ENCODE results near the gene CTNNBIP1.
"Not testable (repeated sequence)": the region's sequence is repeated elsewhere in the genome, so short reads cannot be mapped to it uniquely, and the experiment has no call there.

The CTNNBIP1 gene

DNA sequence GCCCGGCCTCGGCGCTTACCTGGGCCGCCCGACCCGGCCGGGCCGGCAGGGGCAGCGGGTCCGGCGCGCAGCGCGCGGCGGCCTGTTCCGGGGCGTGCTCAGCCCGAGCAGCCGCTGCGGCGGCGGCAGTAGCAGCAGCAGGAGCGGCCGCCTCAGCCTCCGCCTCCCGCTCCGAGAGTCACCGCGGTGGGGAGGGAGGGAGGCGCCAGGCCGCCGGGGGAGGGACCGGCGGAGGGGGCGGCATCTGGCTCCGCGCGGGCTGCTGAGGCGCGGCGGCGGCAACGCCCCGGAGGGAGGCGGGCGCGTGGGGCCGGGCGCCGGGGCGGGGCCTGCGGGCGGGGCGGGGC, at the start of gene CTNNBIP1:
Gene CTNNBIP1, minus strand, starts transcription at position 194 of the 347 bp plus-strand sequence. CDS start 38,205 bp downstream, outside the sequence.
- no peak for DNase-seq (ENCODE audit: low read depth in 2 of 2)

GRCh38 chr1:9957726-9958125, 47.7 kb upstream of the CTNNBIP1 start:
- DNase-seq (ENCODE audit: low read depth in 2 of 2): no peak

DNA sequence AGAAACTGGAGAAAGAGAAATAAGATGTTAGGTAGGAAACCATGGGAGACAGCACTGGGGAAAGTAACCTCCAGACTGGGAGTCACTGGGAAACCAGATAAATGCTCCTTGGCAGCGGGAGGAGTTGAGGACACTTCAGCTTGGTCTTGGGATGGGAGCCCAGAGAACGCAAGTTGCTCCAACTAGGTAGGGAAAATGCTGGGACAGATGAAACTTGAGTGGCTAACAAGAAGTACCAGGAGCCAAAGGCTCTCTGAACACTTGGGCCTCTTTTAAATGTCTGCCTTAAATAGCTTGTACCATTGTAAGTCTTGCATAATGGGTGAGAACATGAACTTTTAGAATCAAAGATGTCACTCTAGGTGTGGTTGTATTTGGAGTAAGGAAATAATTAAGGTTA, 36.2 kb upstream of the CTNNBIP1 start:
- no peak for DNase-seq (ENCODE audit: low read depth in 2 of 2)

DNA sequence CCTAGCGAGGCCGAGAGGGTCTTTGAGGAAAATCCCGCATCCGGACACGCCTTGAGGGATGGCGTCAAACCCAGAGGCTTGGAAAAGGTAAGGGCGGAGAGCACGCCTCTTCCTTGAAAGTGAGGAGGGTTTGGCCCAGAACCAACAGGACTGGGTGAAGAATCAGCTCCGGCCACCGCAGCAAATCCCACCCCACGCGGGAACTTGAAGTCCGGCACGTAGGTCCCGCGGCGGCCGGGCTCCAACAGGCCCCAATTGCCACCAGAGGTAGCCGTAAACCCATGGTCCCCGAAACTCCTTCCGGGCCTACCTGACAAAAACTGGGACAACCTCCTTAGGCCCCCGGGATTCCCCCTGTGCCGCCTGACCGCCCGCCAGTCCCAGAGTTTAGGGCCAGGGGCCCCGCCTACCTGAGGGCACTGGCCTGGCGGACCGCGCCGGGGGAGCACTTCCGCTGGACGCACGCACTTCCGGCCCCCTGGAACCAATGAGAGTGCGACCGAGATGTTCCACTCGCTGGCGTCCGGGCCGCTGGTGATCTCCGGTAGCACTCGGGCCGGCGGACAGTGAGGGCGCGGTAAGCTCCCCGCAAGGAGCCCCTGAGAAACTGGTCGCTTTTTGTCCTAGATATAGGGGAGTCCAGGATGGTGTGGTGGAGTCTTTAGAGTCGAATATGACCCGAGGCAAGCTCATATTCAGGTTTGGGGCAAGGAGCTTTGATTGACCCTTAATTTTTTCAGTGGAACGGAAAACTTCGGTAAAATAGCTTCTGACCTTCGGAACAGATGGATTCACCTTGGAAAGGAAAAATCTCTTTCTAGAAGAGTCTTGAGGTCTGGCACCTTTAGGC, 33.1 kb upstream of the CTNNBIP1 start, which contains the start of the genes LZIC and NMNAT1:
Gene LZIC, minus strand, starts transcription at position 453 of the 850 bp plus-strand sequence. CDS start 6,772 bp downstream, outside the sequence.
Gene NMNAT1, plus strand, starts transcription at position 537 of the 850 bp plus-strand sequence. CDS start 28,599 bp downstream, outside the sequence.
- DNase-seq (ENCODE audit: low read depth in 2 of 2): peak; percentile 75 to 79

DNA sequence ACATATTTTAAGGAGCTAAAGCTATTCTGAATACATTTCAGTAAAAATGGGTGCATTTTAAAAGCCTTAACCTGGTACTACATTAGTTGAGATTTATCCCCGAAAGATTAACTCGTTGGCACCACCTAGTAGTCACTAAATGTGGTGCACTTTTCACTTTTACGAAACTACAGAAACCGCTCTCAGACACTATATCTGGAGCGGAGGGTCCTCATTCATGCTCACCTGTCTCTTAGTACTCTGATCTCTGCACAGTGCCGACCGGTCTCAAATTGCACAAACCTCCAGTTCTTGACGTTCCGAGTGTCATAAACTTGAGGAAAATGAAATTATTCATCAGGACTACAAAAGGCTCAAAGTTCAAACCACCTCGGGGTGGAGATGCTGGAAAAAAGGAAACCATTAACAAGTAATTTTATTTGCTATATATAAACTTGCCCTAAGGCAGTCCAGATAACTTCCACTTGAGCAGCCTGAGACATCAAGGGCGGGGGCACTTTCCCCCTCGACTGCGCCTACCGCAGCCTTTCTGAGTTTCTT, 32.4 kb upstream of the CTNNBIP1 start:
- no peak for DNase-seq (ENCODE audit: low read depth in 2 of 2)

GRCh38 chr1:9929431-9930385, 19.6 kb upstream of the CTNNBIP1 start:
- DNase-seq (ENCODE audit: low read depth in 2 of 2): no peak

- no peak for DNase-seq (ENCODE audit: low read depth in 2 of 2)
These were observed 17.2 kb upstream of the CTNNBIP1 start for GRCh38 chr1:9927259-9927658.

- DNase-seq (ENCODE audit: low read depth in 2 of 2): no peak
These were observed 12.3 kb upstream of the CTNNBIP1 start for GRCh38 chr1:9922342-9922741.

- no peak for DNase-seq (ENCODE audit: low read depth in 2 of 2)
These were observed 10.5 kb upstream of the CTNNBIP1 start for GRCh38 chr1:9920606-9921005.

DNA sequence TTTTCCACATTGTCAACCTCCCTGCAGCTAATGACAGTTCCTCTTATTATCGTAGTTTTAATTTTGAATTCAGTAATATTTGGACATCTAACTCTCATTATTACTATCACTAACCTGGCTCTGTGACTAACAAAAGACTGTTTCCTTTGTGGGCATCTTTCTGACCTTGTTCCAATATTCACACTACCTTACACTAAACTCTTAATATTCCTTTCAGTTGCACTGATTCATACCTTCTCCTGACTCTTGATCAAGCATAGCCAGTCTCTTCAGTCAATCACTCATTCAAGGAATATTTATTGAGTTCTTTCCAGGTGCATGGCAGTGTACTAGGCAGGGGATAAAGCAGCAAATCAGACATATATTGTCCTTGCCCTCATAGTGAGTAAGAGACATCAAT, 7.8 kb upstream of the CTNNBIP1 start:
- no peak for DNase-seq (ENCODE audit: low read depth in 2 of 2)

- DNase-seq (ENCODE audit: low read depth in 2 of 2): not testable (repeated sequence)
These were observed 7.4 kb upstream of the CTNNBIP1 start for GRCh38 chr1:9917495-9917894.

GRCh38 chr1:9916452-9916851, 6.4 kb upstream of the CTNNBIP1 start:
- no peak for DNase-seq (ENCODE audit: low read depth in 2 of 2)

- no peak for DNase-seq (ENCODE audit: low read depth in 2 of 2)
These were observed 4.5 kb upstream of the CTNNBIP1 start for GRCh38 chr1:9914610-9914937.

GRCh38 chr1:9912264-9912936, 2.3 kb upstream of the CTNNBIP1 start:
- DNase-seq (ENCODE audit: low read depth in 2 of 2): no peak

- peak; percentile 100 for DNase-seq (ENCODE audit: low read depth in 2 of 2)
These were observed 532 bp upstream of the CTNNBIP1 start for GRCh38 chr1:9910423-9911178.

- DNase-seq (ENCODE audit: low read depth in 2 of 2): no peak
These were observed 629 bp downstream of the CTNNBIP1 start for GRCh38 chr1:9909234-9910046.

DNA sequence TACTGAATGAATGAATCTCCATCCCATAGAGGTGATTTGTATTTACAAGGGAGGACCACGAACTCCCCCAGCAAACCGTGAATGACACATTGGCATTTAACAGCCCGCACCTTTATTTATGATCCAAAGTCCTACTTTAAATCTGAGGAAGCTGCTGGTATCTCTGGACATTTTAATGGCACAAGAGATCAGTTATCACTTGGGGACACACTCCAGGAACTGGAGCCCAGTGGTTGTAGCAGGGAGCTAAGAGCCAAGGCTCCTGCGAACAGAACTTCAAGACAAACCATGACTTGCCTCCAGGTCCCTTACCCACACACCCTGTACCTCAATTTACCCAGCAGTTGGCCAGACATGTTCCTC, 1.2 kb downstream of the CTNNBIP1 start:
- no peak for DNase-seq (ENCODE audit: low read depth in 2 of 2)

DNA sequence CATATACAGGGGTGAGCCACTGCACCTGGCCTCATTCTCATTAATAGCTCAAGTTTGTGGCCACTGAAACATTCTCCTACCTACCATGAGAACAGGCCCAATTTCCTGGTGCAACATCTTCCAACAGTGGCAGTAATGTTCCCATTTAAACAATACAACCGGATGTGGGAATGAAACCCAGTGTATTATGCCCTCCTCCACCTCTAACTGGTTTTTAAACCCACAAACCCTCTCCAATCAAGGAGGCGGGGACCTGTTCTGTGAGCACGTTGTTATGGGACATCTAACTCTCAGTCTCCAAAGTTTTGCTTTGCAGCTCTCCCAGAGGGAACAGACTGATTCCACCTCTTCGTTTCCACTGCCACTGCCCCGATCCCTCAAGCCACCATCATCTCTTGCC, 2.6 kb downstream of the CTNNBIP1 start:
- no peak for DNase-seq (ENCODE audit: low read depth in 2 of 2)

- DNase-seq (ENCODE audit: low read depth in 2 of 2): no peak
These were observed 3.6 kb downstream of the CTNNBIP1 start for GRCh38 chr1:9906466-9906865.

DNA sequence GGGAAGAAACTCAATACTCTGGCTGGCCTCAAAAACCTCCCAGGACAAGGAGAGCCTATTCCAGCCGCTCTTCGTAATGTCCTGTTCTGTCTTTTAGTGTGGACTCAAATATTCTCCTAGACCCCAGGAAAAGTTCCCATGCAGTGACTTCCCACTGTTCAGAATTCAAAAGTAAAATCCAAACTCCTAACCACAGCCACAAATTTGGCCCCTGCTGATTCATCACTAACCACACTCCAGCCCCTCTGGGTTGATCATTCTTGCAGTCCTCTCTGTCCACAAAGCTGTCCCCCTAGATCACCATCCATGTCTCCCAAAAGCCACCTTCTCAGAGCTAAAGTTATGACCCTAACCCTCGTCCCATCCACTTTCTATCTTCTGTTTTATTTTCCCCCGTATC, 5.1 kb downstream of the CTNNBIP1 start:
- DNase-seq (ENCODE audit: low read depth in 2 of 2): no peak

Data from activated CD8-positive, alpha-beta memory T cell treated with anti-CD3 and anti-CD28 coated beads for 4 hours (primary cell).